A673 (cell line): ENCODE data around the gene PIM3.

Experiments used
- CTCF ChIP-seq: fragments of 300-800, 200-600 bp; sonication (generic); conservative IDR thresholded peaks from 2 replicates; pipeline ENCODE4 v1.5.1; 2017; ENCODE audit warnings: low read depth, mild to moderate bottlenecking, antibody characterized with exemption, low read length, moderate library complexity, mixed read lengths
- EZH2 ChIP-seq: fragments of 200-600 bp; sonication (generic); IDR thresholded peaks from 2 replicates; pipeline ENCODE4 v1.6.1; 2017; ENCODE audit warnings: borderline replicate concordance, low read depth, mild to moderate bottlenecking, mixed read lengths, antibody characterized with exemption, low read length; ENCODE audit not compliant: poor library complexity, severe bottlenecking

GRCh38 chr22:50009765-50010675 is 49.4 kb downstream of the PIM3 start:
- TF ChIP-seq CTCF (no peak), EZH2 (no peak)
